Heart left ventricle (tissue), 16 donors: ENCODE measurements around the gene TRIM52. TPM values are rescaled to one million over a fixed set of nuclear protein-coding genes. Genes with fewer than 3 reads are reported as not detected.

Experiments used
- ATAC-seq, 4 donors: fragments of 200-7000 bp; cut with Tn5 transposase; one replicate each; pipeline ENCODE4 v1.9.1; 2020 to 2022; ENCODE audit warnings: moderate library complexity in 4 of 4, mild to moderate bottlenecking in 3 of 4, moderate number of reproducible peaks in 1 of 4
- DNase-seq, 5 donors: peaks; one replicate each; pipeline ENCODE4 v3.0.0-alpha.2; 2020
- H3K27ac ChIP-seq, 12 donors: fragments of 200-600 bp; sonication (generic) in 4 of 12; one replicate each; pipeline versions ENCODE4 v1.5.0 to v1.8.0; 2016 to 2022; ENCODE audit warnings: mild to moderate bottlenecking in 2 of 12
- H3K27me3 ChIP-seq, 9 donors: fragments of 200-600 bp; sonication (generic) in 2 of 9; one replicate each; pipeline versions ENCODE4 v1.5.1 to v1.8.0; 2016 to 2022; ENCODE audit warnings: mild to moderate bottlenecking in 3 of 9
- H3K36me3 ChIP-seq, 9 donors: fragments of 200-600 bp; sonication (generic) in 2 of 9; one replicate each; pipeline versions ENCODE4 v1.5.0 to v1.8.0; 2018 to 2022; ENCODE audit warnings: mild to moderate bottlenecking in 2 of 9
- H3K4me1 ChIP-seq, 12 donors: fragments of 200-600 bp; sonication (generic) in 4 of 12; one replicate each; pipeline versions ENCODE4 v1.5.0 to v1.8.0; 2016 to 2022; ENCODE audit warnings: mild to moderate bottlenecking in 3 of 12
- H3K4me3 ChIP-seq, 12 donors: fragments of 200-600 bp; sonication (generic) in 4 of 12; one replicate each; pipeline versions ENCODE4 v1.5.0 to v1.8.0; 2017 to 2022; ENCODE audit warnings: mild to moderate bottlenecking in 9 of 12, moderate library complexity in 4 of 12
- H3K9me3 ChIP-seq, 12 donors: fragments of 200-600 bp; sonication (generic) in 4 of 12; one replicate each; pipeline versions ENCODE4 v1.5.0 to v1.8.0; 2016 to 2022; ENCODE audit warnings: mild to moderate bottlenecking in 1 of 12
- CTCF ChIP-seq, 12 donors: fragments of 200-600 bp; sonication (generic) in 4 of 12; IDR thresholded peaks; one replicate each; pipeline versions ENCODE4 v1.5.0 to v1.8.0; 2018 to 2022; ENCODE audit warnings: antibody characterized with exemption in 12 of 12, mild to moderate bottlenecking in 5 of 12
- POLR2A ChIP-seq, 2 donors: fragments of 450-650 bp; IDR thresholded peaks; one replicate each; pipeline ENCODE4 v1.6.1; 2017; ENCODE audit warnings: antibody characterized with exemption in 2 of 2, mild to moderate bottlenecking in 2 of 2, moderate library complexity in 2 of 2
- WGBS, 4 donors: extraction: QIAGEN DNeasy Blood & Tissue Kit in 2 of 4; methylation state at CpG; one replicate each; pipeline versions ENCODE4 v1.1.5 to v1.1.7; 2013 to 2018; 5-methylcytosine and 5-hydroxymethylcytosine counted together
- intact Hi-C, 10 donors: fragments of 100-400 bp; cut with DNase I; formaldehyde crosslinking; loops; one replicate each; pipeline versions ENCODE4 v1.11.1 to v1.14.2; 2022
- polyA plus RNA-seq, 2 donors: library from polyadenylated mRNA; stranded (reverse); fragments of 200-250 nt; gene quantifications; one replicate each; pipeline ENCODE4 v1.2.3, GENCODE V29; 2013
- total RNA-seq, 9 donors: library from RNA; depleted of rRNA in 2 of 9; stranded (reverse); fragments of >200 nt in 2 of 9; fragmentation: NEBNext Ultra II Directional in 3 of 9; extraction: Animal tissue kit (Norgen Biotek cat#: 25700) in 3 of 9; gene quantifications; one replicate each; pipeline versions ENCODE4 v1.1.0 to v1.2.4, GENCODE V29; 2016 to 2023
- donor health status: ischemic (EF 13 %, LVEDD 7.1; RV severe dilation, severe dysfunction).
- donor health status: healthy with polysubstance abuse.
- donor health status: DM: no; HTN: yes; CAD: no.
- donor health status: DM: no; HTN: no; CAD: no.
- donor health status: ischemic (EF 25% LVEDD 6.9; RV normal size, moderate dysfunction).
- donor health status: ischemic (EF 25% LVEDD 5.7; RV mildly dilated, moderate dysfunction).
- donor health status: healthy.
- donor health status: DM: yes; HTN: yes; CAD: no.
- donor health status: ischemic (EF 35%, LVEDD 5.7; RV mildly dilated, moderate dysfunction).
- donor health status: nonischemic (EF 11% LVEDD 7.7; RV severe dilation, severe dysfunction).
- donor health status: DM: yes; HTN: yes; CAD: no.
- donor health status: PGD.
- donor health status: ischemic (EF 29% LVEDD 5.4; RV normal size, mild dysfunction).
- donor health status: nonischemic (EF 23%, LVEDD 6.1; RV moderate dilation, normal function).

The TRIM52 gene
- total and polyA plus RNA-seq, 11 donors, result 5.6 to 12.8 (median 7.6) TPM

- H3K27ac ChIP-seq, result peak overlapping the region in 10 of 12 donors; percentile 92 to 100 (median 98)
- no peak for TF ChIP-seq CTCF (IDR thresholded peaks at IDR 0.05)
- no peak for TF ChIP-seq POLR2A (IDR thresholded peaks at IDR 0.05)
- ATAC-seq (no peak), DNase-seq (no peak)
- no peaks in the 10 kb centered on the region for H3K9me3 ChIP-seq
- peak overlapping the region in 11 of 12 donors; percentile 63 to 96 (median 84) for H3K4me3 ChIP-seq
- H3K4me1 ChIP-seq, result peaks cover 0 to 45% (median 16%) of the 10 kb centered on the region in 12 donors
- peaks cover 0 to 25% (median 15%) of the 10 kb centered on the region in 9 donors for H3K36me3 ChIP-seq
- no peaks in the 10 kb centered on the region for H3K27me3 ChIP-seq
- WGBS, 4 donors, result 69 to 80% (median 73%) methylated on average over 22 of the region's 22 CpGs
- intact Hi-C loops, result loop anchor here in 7 of 10 donors (1.0 to 5.0 kb wide), 5 partner anchors 14 to 38 kb away; partner anchors contain the start of genes RACK1 (in 4 of the 7) and TRIM52 (in 2 of the 7)
These were observed 36.3 kb downstream of the TRIM52 start for GRCh38 chr5:181224390-181225229.

- peak overlapping the region; percentile 63 to 96 (median 83) for H3K4me3 ChIP-seq
- H3K36me3 ChIP-seq, result peaks cover 0 to 17% (median 13%) of the 10 kb centered on the region in 9 donors
- peak in 2 of 4 donors; percentile 1 to 10 for ATAC-seq
- peaks cover 0 to 42% (median 16%) of the 10 kb centered on the region in 12 donors for H3K4me1 ChIP-seq
- no peaks in the 10 kb centered on the region for H3K9me3 ChIP-seq
- TF ChIP-seq CTCF (IDR thresholded peaks at IDR 0.05) (no peak), POLR2A (IDR thresholded peaks at IDR 0.05) (no peak)
- DNase-seq, result peak in 4 of 5 donors; percentile 57 to 74 (median 65)
- 1 to 2% (median 2%) methylated on average over 25 to 31 of the region's 31 CpGs for WGBS, 4 donors
- intact Hi-C loops, result loop anchor here (1.0 to 5.0 kb wide), 11 partner anchors 15 to 38 kb away; partner anchors contain the start of genes RACK1 (in 7 of the 10) and TRIM52 (in 3 of the 10)
- no peaks in the 10 kb centered on the region for H3K27me3 ChIP-seq
- H3K27ac ChIP-seq, result peak overlapping the region; percentile 92 to 100 (median 97)
These were observed 37.1 kb downstream of the TRIM52 start for GRCh38 chr5:181223729-181224389.

GRCh38 chr5:181223058-181223728, 37.8 kb downstream of the TRIM52 start, which contains the start of gene TRIM41:
TRIM41 (plus strand) TSS chr5:181223281; CDS start chr5:181224000, 719 bp downstream.
- peak within 1 kb of the TSS; percentile 92 to 100 (median 97) for H3K27ac ChIP-seq
- H3K27me3 ChIP-seq, result no peaks in the 10 kb centered on the region
- peak within 1 kb of the TSS; percentile 63 to 96 (median 83) for H3K4me3 ChIP-seq
- WGBS, 4 donors, result 0 to 2% (median 0%) methylated on average over 33 to 59 of the region's 59 CpGs
- intact Hi-C loops, result loop anchor here in 9 of 10 donors (1.0 to 5.0 kb wide), 9 partner anchors 16 to 39 kb away; partner anchors contain the start of genes RACK1 (in 3 of the 9) and TRIM52 (in 3 of the 9)
- DNase-seq (peak; percentile 99 to 100 (median 99)), ATAC-seq (peak; percentile 87 to 93 (median 90))
- peak in 6 of 12 donors; percentile 19 to 37 (median 27) for TF ChIP-seq CTCF (IDR thresholded peaks at IDR 0.05)
- TF ChIP-seq POLR2A (IDR thresholded peaks at IDR 0.05), result peak in 1 of 2 donors; percentile 71
- peaks cover 0 to 48% (median 18%) of the 10 kb centered on the region in 12 donors for H3K4me1 ChIP-seq
- no peaks in the 10 kb centered on the region for H3K9me3 ChIP-seq
- H3K36me3 ChIP-seq, result peaks cover 0 to 17% (median 11%) of the 10 kb centered on the region in 9 donors
